HG02623 (cell line): Measurements from ENCODE around the gene AGPAT2.
"Not testable (repeated sequence)": the region's sequence is repeated elsewhere in the genome, so short reads cannot be mapped to it uniquely, and the experiment has no call there.

ENCODE experiments used
- ATAC-seq: cut with Tn5 transposase; IDR thresholded peaks from one replicate; pipeline ENCODE4 v1.9.1; 2021; ENCODE audit warnings: moderate library complexity; ENCODE audit not compliant: unreplicated experiment

AGPAT2 gene

GRCh38 chr9:136720898-136721338 lies 33.7 kb upstream of the AGPAT2 start:
- no peak for ATAC-seq

GRCh38 chr9:136720251-136720897 lies 33.1 kb upstream of the AGPAT2 start:
- ATAC-seq: no peak

- no peak for ATAC-seq
Observed at GRCh38 chr9:136719195-136719880, 32.1 kb upstream of the AGPAT2 start.

- no peak for ATAC-seq
Observed at GRCh38 chr9:136718345-136719194, 31.3 kb upstream of the AGPAT2 start.

- no peak for ATAC-seq
Observed at GRCh38 chr9:136717399-136717798, 30.1 kb upstream of the AGPAT2 start.

GRCh38 chr9:136714893-136715274 lies 27.6 kb upstream of the AGPAT2 start:
- no peak for ATAC-seq

- ATAC-seq: no peak
Observed at GRCh38 chr9:136714096-136714892, 27.0 kb upstream of the AGPAT2 start.

GRCh38 chr9:136713550-136713949 lies 26.3 kb upstream of the AGPAT2 start:
- ATAC-seq: no peak

- ATAC-seq: no peak
Observed at GRCh38 chr9:136712690-136713544, 25.7 kb upstream of the AGPAT2 start.

GRCh38 chr9:136711751-136712689 lies 24.8 kb upstream of the AGPAT2 start, which contains the start of gene DIPK1B:
Gene DIPK1B (plus strand): TSS chr9:136712572. CDS start chr9:136712666, 94 bp downstream.
- no peak for ATAC-seq

GRCh38 chr9:136711219-136711648 lies 24.0 kb upstream of the AGPAT2 start:
- ATAC-seq: not testable (repeated sequence)

GRCh38 chr9:136710543-136710942 lies 23.3 kb upstream of the AGPAT2 start:
- ATAC-seq: no peak

- ATAC-seq: no peak
Observed at GRCh38 chr9:136709454-136710109, 22.3 kb upstream of the AGPAT2 start.

- ATAC-seq: no peak
Observed at GRCh38 chr9:136707849-136708517, 20.7 kb upstream of the AGPAT2 start.

GRCh38 chr9:136707011-136707410 lies 19.8 kb upstream of the AGPAT2 start:
- ATAC-seq: no peak

- ATAC-seq: no peak
Observed at GRCh38 chr9:136705564-136705963, 18.3 kb upstream of the AGPAT2 start.

- not testable (repeated sequence) for ATAC-seq
Observed at GRCh38 chr9:136704741-136705140, 17.5 kb upstream of the AGPAT2 start.
